WERI-Rb-1 (cell line): ENCODE measurements around the gene CSNK1E.
A peak's percentile ranks its signal among the peaks of the same experiment; 100 is the strongest.

Source experiments
- DNase-seq: peaks from one replicate; pipeline ENCODE4 v3.0.0-alpha.2; 2020
- H3K27ac ChIP-seq: fragments of 250-450 bp; sonication (Bioruptor Pico); 2 replicates; pipeline ENCODE4 v1.5.1; 2020; ENCODE audit warnings: mild to moderate bottlenecking, moderate library complexity
- H3K27me3 ChIP-seq: fragments of 250-450 bp; sonication (Bioruptor Pico); 2 replicates; pipeline ENCODE4 v1.5.1; 2021; ENCODE audit warnings: mild to moderate bottlenecking, low read depth, moderate library complexity; ENCODE audit not compliant: insufficient read depth, severe bottlenecking
- H3K36me3 ChIP-seq: fragments of 250-450 bp; sonication (Bioruptor Pico); 2 replicates; pipeline ENCODE4 v1.5.1; 2020; ENCODE audit warnings: mild to moderate bottlenecking, moderate library complexity
- H3K4me3 ChIP-seq: 2 replicates; pipeline ENCODE4 v1.5.1; 2011; ENCODE audit warnings: low read depth, mild to moderate bottlenecking, control low read depth, low read length
- H3K9me3 ChIP-seq: fragments of 250-450 bp; sonication (Bioruptor Pico); 2 replicates; pipeline ENCODE4 v1.5.1; 2021; ENCODE audit warnings: mild to moderate bottlenecking, moderate library complexity; ENCODE audit not compliant: severe bottlenecking
- CTCF ChIP-seq: IDR thresholded peaks from 2 replicates; pipeline ENCODE4 v1.5.1; 2011; ENCODE audit warnings: low read depth, mild to moderate bottlenecking, control low read depth, inconsistent platforms, low read length

Gene CSNK1E

DNA sequence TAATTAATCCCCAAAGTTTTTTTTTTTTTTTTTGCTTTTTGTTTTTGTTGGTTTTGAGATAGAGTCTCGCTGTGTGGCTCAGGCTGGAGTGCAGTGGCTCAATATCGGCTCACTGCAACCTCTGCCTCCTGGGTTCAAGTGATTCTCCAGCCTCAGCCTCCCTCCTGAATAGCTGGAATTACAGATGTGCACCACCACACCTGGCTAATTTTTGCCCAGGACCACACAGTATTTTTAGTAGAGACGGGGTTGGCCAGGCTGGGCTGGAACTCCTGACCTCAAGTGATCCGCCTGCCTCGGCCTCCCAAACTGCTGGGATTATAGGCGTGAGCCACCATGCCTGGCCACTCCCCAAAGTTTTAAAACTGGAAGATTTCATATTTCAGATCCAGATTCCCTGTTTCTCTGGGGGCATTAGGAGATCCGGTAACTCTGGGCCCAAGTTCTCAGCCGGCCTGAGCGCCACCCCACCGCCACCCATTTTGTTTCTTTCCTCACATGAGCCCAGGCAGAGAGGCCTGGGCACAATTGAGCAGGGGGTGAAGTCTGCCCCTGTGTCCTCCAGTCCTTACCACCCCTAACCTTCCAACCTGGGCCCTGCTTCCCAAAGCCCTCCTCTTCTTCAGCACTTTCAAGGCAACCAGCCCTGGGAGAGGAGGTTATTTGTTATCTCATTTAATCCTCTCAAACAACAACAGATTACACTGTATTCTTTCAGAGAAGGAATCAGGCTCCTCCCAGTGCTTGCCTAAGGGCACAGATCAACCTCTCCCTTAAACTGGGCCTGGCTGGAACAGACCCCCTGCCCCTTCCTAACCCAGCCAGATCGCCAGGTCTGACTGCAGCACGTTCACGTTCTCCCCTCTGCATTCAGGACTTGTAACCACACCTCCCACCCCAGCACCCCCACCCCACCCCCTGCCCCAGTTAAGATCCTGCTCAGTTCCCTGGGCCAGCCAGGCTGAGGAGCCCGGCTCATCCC is 1.9 kb upstream of the CSNK1E start:
- Histone ChIP-seq H3K27ac (peak overlapping the region; percentile 88), H3K27me3 (no peaks in the 10 kb centered on the region), H3K9me3 (no peaks in the 10 kb centered on the region), H3K36me3 (peaks cover 18% of the 10 kb centered on the region), H3K4me3 (no peak overlapping the region)
- no peak for TF ChIP-seq CTCF
- peak; percentile 31 for DNase-seq

DNA sequence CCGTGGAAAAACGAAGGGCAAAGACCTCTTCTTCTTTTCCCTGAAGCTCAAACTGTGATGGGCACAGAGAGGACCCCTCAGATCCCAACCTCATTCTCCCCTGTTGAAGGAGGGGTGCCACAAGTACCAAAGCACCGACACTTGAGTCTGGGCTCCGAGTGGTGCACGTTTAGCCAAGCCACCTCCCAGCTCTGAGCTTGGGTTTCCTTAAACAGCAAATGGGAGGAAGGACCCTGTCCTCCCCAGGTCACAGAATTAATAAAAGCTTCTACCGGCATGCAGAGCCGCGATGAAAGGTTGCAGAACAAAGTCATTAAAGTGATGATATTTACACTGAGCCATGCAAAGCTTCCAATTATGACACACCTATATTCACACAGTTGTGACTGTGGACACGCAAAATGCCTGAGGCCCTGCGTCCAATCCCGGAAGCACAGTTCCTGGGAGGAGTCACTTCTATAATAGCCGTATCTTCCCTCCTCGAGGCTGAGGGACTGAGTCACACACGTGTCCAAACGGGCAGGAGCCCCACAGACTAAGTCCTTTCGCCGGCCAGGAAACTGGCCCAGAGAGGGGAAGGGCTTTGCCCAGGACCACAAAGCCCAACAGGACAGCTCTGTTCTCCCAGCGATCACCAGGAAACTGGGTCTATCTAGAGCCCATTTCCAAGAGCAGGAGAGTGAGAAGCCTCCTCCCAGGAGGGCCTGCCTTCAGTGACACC is 922 bp upstream of the CSNK1E start:
- Histone ChIP-seq H3K27me3 (no peaks in the 10 kb centered on the region), H3K27ac (peak overlapping the region; percentile 88), H3K36me3 (peaks cover 27% of the 10 kb centered on the region), H3K9me3 (no peaks in the 10 kb centered on the region), H3K4me3 (peak overlapping the region; percentile 41)
- DNase-seq, result peak; percentile 63
- no peak for TF ChIP-seq CTCF

DNA sequence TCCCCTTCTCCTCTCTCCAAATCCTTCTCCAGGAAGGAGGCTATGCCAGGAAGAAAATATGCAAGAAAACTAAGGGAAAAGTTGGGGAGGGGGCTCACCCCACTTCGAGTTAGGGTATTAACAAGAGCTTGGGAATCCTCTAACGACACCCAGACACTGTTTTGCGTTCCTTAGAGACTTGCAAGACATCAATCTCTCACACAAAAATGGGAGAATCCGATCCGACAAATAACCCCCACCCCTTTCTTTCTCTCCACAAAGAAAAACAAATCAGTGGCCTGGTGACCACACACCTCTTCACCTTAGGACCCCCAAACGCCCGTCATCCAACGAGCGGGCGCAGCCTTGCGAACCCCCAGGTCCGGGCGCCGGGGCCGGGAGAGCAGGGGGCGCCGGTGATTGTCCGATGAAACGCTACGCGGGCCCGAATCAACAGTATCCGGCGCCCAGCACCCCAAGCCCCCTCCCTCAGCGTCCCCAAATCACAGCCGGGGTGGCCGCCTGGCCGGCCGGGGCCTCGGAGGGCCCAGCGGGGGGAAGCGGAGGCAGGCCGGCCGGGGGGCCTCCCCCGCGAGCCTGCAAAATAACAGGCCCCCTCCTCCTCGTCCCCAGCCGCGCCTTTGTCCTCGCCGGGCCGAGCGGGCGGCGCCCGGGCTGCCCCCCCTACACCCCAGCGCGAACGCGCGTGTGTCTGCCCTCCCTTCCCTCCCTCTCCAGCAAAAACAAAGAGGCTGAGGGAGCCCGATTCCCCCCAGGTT is 690 bp downstream of the CSNK1E start:
- H3K9me3 ChIP-seq, result no peaks in the 10 kb centered on the region
- H3K4me3 ChIP-seq, result peak overlapping the region; percentile 75
- H3K36me3 ChIP-seq, result peaks cover 43% of the 10 kb centered on the region
- no peaks in the 10 kb centered on the region for H3K27me3 ChIP-seq
- peak overlapping the region; percentile 94 for H3K27ac ChIP-seq
- DNase-seq, result peak; percentile 58
- no peak for TF ChIP-seq CTCF

- no peak for TF ChIP-seq CTCF
- Histone ChIP-seq H3K27ac (peak overlapping the region; percentile 94), H3K4me3 (peak overlapping the region; percentile 75), H3K27me3 (no peaks in the 10 kb centered on the region), H3K36me3 (peaks cover 50% of the 10 kb centered on the region), H3K9me3 (no peaks in the 10 kb centered on the region)
- no peak for DNase-seq
These were observed 1.3 kb downstream of the CSNK1E start for GRCh38 chr22:38315823-38316363.

DNA sequence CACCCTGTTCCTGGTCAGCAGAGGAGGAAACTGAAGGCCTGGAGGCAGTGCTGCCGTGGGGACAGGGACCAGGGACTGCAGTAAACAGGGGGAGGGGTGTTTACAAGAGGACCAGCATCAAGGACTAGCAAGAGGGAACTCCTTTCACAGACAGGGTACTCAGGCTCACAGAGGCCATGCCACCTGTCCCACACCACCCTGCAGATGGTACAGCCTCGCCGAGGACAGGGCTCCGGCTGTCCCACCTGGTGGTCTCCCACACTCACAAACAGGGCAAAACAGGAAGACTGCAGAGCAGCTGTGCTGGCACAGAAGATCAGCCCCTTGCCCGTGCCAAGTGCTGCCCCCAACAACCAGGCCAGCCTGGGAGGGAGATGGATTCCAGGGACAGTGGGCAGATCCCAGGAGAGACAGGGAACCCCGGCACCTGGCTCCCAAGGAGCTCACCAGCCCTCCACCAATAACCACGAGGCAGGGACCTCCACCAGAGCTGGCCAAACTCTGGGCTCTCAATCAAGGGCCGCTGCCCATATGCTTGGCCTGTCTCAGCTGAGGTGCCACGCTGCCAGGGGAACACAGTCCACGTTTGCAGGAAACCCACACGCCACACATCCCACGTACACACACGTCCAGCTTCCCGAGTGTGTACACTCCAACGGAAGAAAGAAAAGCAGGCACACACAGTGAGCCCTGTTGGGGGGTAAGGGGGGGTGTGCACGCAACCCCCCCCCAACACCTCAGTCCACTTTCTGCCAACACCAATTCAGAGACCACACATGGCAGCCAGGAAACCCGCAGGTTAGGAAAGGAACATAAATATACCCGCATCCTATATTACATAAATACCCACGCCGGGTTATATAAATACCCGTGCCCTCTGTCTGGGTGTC is 2.1 kb downstream of the CSNK1E start:
- peak overlapping the region; percentile 75 for H3K4me3 ChIP-seq
- peaks cover 57% of the 10 kb centered on the region for H3K36me3 ChIP-seq
- H3K27me3 ChIP-seq, result no peaks in the 10 kb centered on the region
- TF ChIP-seq CTCF, result no peak
- no peak overlapping the region for H3K27ac ChIP-seq
- DNase-seq, result no peak
- no peaks in the 10 kb centered on the region for H3K9me3 ChIP-seq
